Keratinocyte (primary cell): Measurements from ENCODE around the gene TMEM97. TPM values are rescaled to one million over a fixed set of nuclear protein-coding genes. Genes with fewer than 3 reads are reported as not detected.
A peak's percentile ranks its signal among the peaks of the same experiment; 100 is the strongest.
"Not testable (repeated sequence)": the region's sequence is repeated elsewhere in the genome, so short reads cannot be mapped to it uniquely, and the experiment has no call there.

Source experiments
- DNase-seq: peaks from one replicate; pipeline ENCODE4 v3.0.0-alpha.2; 2011; ENCODE audit warnings: low read depth, missing footprints, low spot score
- FAIRE-seq: peaks from 2 replicates; lab custom pipeline; 2011; peaks lifted over from hg19 to GRCh38; lab: Jason Lieb, UNC
- H2AFZ ChIP-seq: 2 replicates; pipeline ENCODE4 v1.6.0; 2012; ENCODE audit warnings: low read length, control low read depth, inconsistent platforms; ENCODE audit not compliant: control insufficient read depth
- H3K27ac ChIP-seq: 2 replicates; pipeline ENCODE4 v1.5.1; 2011; ENCODE audit warnings: low read length; ENCODE audit not compliant: control insufficient read depth, insufficient read depth
- H3K27me3 ChIP-seq: 3 replicates; pipeline ENCODE4 v1.6.0; 2011; ENCODE audit warnings: low read length; ENCODE audit not compliant: control insufficient read depth, insufficient read depth; ENCODE audit errors: extremely low read depth
- H3K36me3 ChIP-seq, 2 experiments: 2 replicates in 1 of 2; 3 replicates in 1 of 2; pipeline ENCODE4 v1.5.1; 2011; ENCODE audit warnings: low read length in 2 of 2, mild to moderate bottlenecking in 1 of 2; ENCODE audit not compliant: control insufficient read depth in 2 of 2, insufficient read depth in 2 of 2; ENCODE audit errors: extremely low read depth in 1 of 2
- H3K4me1 ChIP-seq: 3 replicates; pipeline ENCODE4 v1.5.1; 2011; ENCODE audit warnings: low read length; ENCODE audit not compliant: control insufficient read depth, insufficient read depth; ENCODE audit errors: extremely low read depth
- H3K4me2 ChIP-seq: 3 replicates; pipeline ENCODE4 v1.6.0; 2011; ENCODE audit warnings: low read depth, low read length; ENCODE audit not compliant: control insufficient read depth, insufficient read depth; ENCODE audit errors: extremely low read depth
- H3K4me3 ChIP-seq, 3 experiments: fragments of 200-600 bp in 1 of 3; sonication (generic) in 1 of 3; 2 replicates in 2 of 3; 3 replicates in 1 of 3; pipeline ENCODE4 v1.5.1; 2011 to 2016; ENCODE audit warnings: low read length in 3 of 3, mild to moderate bottlenecking in 3 of 3, control low read depth in 2 of 3, inconsistent platforms in 1 of 3, low read depth in 1 of 3, mixed read lengths in 1 of 3, mixed run types in 1 of 3, moderate library complexity in 1 of 3; ENCODE audit not compliant: control insufficient read depth in 2 of 3, insufficient read depth in 2 of 3; ENCODE audit errors: extremely low read depth in 1 of 3
- H3K79me2 ChIP-seq: 2 replicates; pipeline ENCODE4 v1.6.0; 2012; ENCODE audit warnings: low read length; ENCODE audit not compliant: control insufficient read depth, insufficient read depth
- H3K9ac ChIP-seq: 3 replicates; pipeline ENCODE4 v1.6.0; 2011; ENCODE audit warnings: low read length; ENCODE audit not compliant: control insufficient read depth, insufficient read depth; ENCODE audit errors: extremely low read depth
- H3K9me1 ChIP-seq: 3 replicates; pipeline ENCODE4 v1.6.0; 2011; ENCODE audit warnings: low read length; ENCODE audit not compliant: control insufficient read depth, insufficient read depth; ENCODE audit errors: extremely low read depth
- H3K9me3 ChIP-seq: 2 replicates; pipeline ENCODE4 v1.5.1; 2012; ENCODE audit warnings: low read depth, low read length; ENCODE audit not compliant: control insufficient read depth
- H4K20me1 ChIP-seq: 3 replicates; pipeline ENCODE4 v1.6.0; 2011; ENCODE audit warnings: low read length; ENCODE audit not compliant: control insufficient read depth, insufficient read depth; ENCODE audit errors: extremely low read depth
- EZH2 ChIP-seq: IDR thresholded peaks from one replicate; pipeline ENCODE4 v1.6.1; 2012; ENCODE audit warnings: inconsistent platforms, mild to moderate bottlenecking, low read length, moderate library complexity
- dilution Hi-C: fragments of 300-500 bp; cut with MboI; formaldehyde crosslinking; loops from one replicate; pipeline ENCODE4 v1.7.0; 2020; ENCODE audit warnings: low sequenced_read_pairs; ENCODE audit not compliant: extremely low pct_ligation_motif_present
- polyA plus RNA-seq, 5 experiments: library from polyadenylated mRNA; depleted of rRNA in 3 of 5; stranded (reverse) in 3 of 5; stranded (forward) in 1 of 5; unstranded in 1 of 5; fragments of >200 nt; gene quantifications; 1 replicate in 1 of 5; 2 replicates in 3 of 5; 3 replicates in 1 of 5; pipeline versions ENCODE4 v1.2.1 to v1.2.3, GENCODE V29; 2011 to 2012; ENCODE audit warnings: missing spikeins in 2 of 5, low read depth in 1 of 5, low replicate concordance in 1 of 5
- TF ChIP-seq, protein P1 (sequence below), 3 experiments: IDR thresholded peaks in 1 of 3; conservative IDR thresholded peaks in 1 of 3; optimal IDR thresholded peaks in 1 of 3; 2 replicates in 2 of 3; 3 replicates in 1 of 3; pipeline versions ENCODE3 to v1.5.1; 2011; ENCODE audit warnings: low read length in 3 of 3, mild to moderate bottlenecking in 3 of 3, moderate library complexity in 2 of 3, control low read depth in 1 of 3, inconsistent platforms in 1 of 3; ENCODE audit not compliant: insufficient read depth in 2 of 3; ENCODE audit errors: extremely low read depth in 1 of 3

TMEM97 gene
- polyA plus RNA-seq, 1 donor (not counting 4 experiments of a cell fraction or from before 2014, with no cell fraction given), result 29.9 TPM

DNA sequence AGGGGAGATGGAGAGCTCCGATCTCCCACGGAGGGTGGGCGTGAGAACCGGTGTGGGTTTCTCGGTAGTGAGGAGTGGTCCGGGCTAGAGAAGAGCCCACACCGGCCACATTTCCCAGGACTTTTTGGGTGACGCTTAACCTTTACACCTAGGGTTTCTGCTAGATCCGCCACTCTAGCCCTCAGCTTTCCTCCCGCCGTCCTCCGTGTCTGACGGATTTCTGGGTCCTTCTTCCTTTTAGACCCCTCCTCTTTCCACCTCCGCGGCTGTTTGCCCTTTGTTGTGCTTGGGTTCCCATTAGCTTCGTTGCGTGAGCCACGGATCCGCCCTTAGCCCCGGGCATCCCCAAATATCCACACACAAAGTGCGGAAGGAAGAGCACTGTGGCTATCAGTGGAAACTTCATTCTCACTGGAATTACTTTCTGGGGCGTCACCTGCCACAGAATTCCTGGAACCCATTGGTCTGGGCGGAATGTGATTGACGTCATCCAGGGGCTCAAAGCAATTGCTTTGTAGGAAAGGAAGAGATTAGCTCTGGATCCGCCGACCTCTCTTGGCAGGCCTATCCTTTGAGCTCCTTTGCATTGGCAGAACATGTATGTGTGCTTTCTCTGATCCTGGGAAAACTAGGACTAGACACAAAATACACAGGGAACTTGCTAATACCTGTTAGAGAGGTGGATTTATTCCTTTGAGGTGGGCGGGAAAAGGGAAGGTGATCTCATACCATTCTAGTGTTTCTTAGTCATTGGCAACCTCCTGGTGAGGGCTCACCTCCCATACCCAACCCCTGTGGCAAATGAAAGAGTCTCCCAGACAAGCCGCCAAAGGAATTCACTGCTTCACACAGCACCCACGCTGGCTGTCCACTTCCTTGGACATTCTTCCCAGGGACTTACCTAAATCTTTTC lies 17.2 kb downstream of the TMEM97 start:
- no peaks in the 10 kb centered on the region for H3K9me3 ChIP-seq
- H2AFZ ChIP-seq, result peak overlapping the region; percentile 68
- peak overlapping the region; percentile 99 for H3K27ac ChIP-seq
- H3K27me3 ChIP-seq, result no peaks in the 10 kb centered on the region
- peaks cover 38% of the 10 kb centered on the region for H3K4me1 ChIP-seq
- H3K4me2 ChIP-seq, result peak overlapping the region; percentile 99
- H3K4me3 ChIP-seq, result peak overlapping the region; percentile 74 to 99 (median 97)
- TF ChIP-seq, protein P1, sequence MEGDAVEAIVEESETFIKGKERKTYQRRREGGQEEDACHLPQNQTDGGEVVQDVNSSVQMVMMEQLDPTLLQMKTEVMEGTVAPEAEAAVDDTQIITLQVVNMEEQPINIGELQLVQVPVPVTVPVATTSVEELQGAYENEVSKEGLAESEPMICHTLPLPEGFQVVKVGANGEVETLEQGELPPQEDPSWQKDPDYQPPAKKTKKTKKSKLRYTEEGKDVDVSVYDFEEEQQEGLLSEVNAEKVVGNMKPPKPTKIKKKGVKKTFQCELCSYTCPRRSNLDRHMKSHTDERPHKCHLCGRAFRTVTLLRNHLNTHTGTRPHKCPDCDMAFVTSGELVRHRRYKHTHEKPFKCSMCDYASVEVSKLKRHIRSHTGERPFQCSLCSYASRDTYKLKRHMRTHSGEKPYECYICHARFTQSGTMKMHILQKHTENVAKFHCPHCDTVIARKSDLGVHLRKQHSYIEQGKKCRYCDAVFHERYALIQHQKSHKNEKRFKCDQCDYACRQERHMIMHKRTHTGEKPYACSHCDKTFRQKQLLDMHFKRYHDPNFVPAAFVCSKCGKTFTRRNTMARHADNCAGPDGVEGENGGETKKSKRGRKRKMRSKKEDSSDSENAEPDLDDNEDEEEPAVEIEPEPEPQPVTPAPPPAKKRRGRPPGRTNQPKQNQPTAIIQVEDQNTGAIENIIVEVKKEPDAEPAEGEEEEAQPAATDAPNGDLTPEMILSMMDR (optimal IDR thresholded peaks at IDR 0.05 in 1 of 3, IDR thresholded peaks at IDR 0.05 in 1 of 3, conservative IDR thresholded peaks at IDR 0.05 in 1 of 3; ENCODE audit: extremely low read depth in 1 of 3, insufficient read depth in 2 of 3, low read length in 3 of 3), result no peak
- TF ChIP-seq EZH2, result no peak
- peaks cover 10% of the 10 kb centered on the region for H3K9me1 ChIP-seq
- FAIRE-seq, result peak; percentile 81
- peak overlapping the region; percentile 99 for H3K9ac ChIP-seq
- H3K36me3 ChIP-seq, result peaks cover 22 to 30% of the 10 kb centered on the region in 2 experiments
- peaks cover 60% of the 10 kb centered on the region for H3K79me2 ChIP-seq
- H4K20me1 ChIP-seq, result peaks cover 18% of the 10 kb centered on the region
- dilution Hi-C loops, result no loop called here
- DNase-seq, result peak; percentile 60

DNA sequence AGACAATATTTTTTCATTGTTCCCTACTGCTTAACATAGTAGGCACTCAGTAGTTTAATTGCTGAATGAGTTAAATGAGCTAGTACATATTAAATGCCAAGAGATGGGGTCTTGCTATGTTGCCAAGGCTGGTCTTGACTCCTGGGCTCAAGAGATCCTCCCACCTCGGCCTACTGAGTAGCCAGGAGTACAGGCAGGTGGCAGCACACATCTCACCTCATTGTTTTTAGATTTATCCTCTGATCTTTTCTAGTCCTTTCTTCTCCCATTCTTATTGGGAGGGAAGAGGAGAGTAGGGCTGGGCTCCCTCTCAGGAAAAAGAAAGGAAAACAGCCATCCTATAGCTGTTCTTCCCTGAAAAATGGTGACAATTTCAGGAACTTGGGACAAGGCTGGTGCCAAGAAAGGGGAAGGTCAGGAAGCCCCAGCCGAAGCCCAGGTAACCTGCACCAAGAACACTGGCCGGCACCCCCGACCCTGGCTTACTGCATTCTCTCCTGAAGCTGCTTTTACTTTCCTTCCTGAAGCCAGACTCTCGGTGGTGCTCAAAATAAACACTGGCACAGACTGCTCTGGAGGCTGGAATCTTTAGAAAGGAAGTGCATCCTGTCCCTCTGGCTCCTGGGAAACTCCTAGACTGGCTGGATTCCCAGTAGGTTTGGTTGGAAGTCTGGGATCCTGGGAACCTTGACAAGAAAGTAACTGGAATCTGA lies 19.2 kb downstream of the TMEM97 start:
- no peak for TF ChIP-seq EZH2
- TF ChIP-seq, protein P1 (optimal IDR thresholded peaks at IDR 0.05 in 1 of 3, IDR thresholded peaks at IDR 0.05 in 1 of 3, conservative IDR thresholded peaks at IDR 0.05 in 1 of 3; ENCODE audit: extremely low read depth in 1 of 3, insufficient read depth in 2 of 3, low read length in 3 of 3), result peak in 2 of 3 experiments; percentile 12 to 13
- peaks cover 58% of the 10 kb centered on the region for H3K79me2 ChIP-seq
- H3K4me1 ChIP-seq, result peaks cover 38% of the 10 kb centered on the region
- DNase-seq (no peak), FAIRE-seq (no peak)
- H3K9me3 ChIP-seq, result no peaks in the 10 kb centered on the region
- dilution Hi-C loops, result no loop called here
- no peaks in the 10 kb centered on the region for H3K27me3 ChIP-seq
- peaks cover 18% of the 10 kb centered on the region for H4K20me1 ChIP-seq
- peak overlapping the region; percentile 49 for H3K27ac ChIP-seq
- H3K9ac ChIP-seq, result no peak overlapping the region
- H2AFZ ChIP-seq, result no peak overlapping the region
- peak overlapping the region; percentile 53 for H3K4me2 ChIP-seq
- peaks cover 10% of the 10 kb centered on the region for H3K9me1 ChIP-seq
- H3K36me3 ChIP-seq, result peaks cover 32 to 48% of the 10 kb centered on the region in 2 experiments
- H3K4me3 ChIP-seq, result peak overlapping the region in 1 of 3 experiments; percentile 21

DNA sequence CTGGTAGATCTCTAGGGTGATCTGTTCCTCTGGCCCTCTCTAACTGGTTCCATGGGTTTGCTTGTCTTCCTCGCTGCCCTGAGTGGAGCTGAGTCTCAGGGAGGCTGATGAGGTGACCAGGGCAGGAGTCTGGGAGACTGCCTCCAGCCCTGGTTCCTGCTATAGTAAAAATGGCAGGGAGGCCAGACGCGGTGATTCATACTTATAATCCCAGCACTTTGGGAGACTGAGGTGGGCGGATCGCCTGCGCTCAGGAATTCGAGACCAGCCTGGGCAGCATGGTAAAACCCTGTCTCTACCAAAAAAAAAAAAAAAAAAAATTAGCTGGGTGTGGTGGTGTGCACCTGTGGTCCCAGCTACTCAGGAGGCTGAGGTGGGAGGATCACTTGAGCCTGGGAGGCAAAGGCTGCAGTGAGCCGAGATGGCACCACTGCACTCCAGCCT lies 19.8 kb downstream of the TMEM97 start:
- Histone ChIP-seq H3K79me2 (peaks cover 56% of the 10 kb centered on the region), H4K20me1 (peaks cover 18% of the 10 kb centered on the region), H3K4me1 (peaks cover 37% of the 10 kb centered on the region), H3K4me2 (peak overlapping the region; percentile 53), H3K36me3 (peaks cover 36 to 50% of the 10 kb centered on the region in 2 experiments), H3K27ac (peak overlapping the region; percentile 49), H3K9me1 (peaks cover 10% of the 10 kb centered on the region)
- dilution Hi-C loops, FAIRE-seq, H3K9ac ChIP-seq, DNase-seq, H2AFZ ChIP-seq, H3K27me3 ChIP-seq, H3K4me3 ChIP-seq, H3K9me3 ChIP-seq: not testable (repeated sequence)
